Smooth muscle cell (in vitro differentiated cells): Measurements from ENCODE around the gene MUC5AC. TPM values are rescaled to one million over a fixed set of nuclear protein-coding genes. Genes with fewer than 3 reads are reported as not detected.
"Not testable (repeated sequence)": the region's sequence is repeated elsewhere in the genome, so short reads cannot be mapped to it uniquely, and the experiment has no call there.

Source experiments
- DNase-seq: peaks from one replicate; lab custom pipeline; 2025; ENCODE audit not compliant: unreplicated experiment; lab: John Stamatoyannopoulos, UW
- H2AFZ ChIP-seq: fragments of 200-600 bp; sonication (generic); 2 replicates; pipeline ENCODE4 v1.6.0; 2016; ENCODE audit warnings: antibody characterized with exemption, low read depth, mild to moderate bottlenecking
- H3F3A ChIP-seq: fragments of 200-600 bp; sonication (generic); 2 replicates; pipeline ENCODE4 v1.6.0; 2017; ENCODE audit warnings: antibody characterized with exemption, low read depth
- H3K27ac ChIP-seq: fragments of 200-600 bp; sonication (generic); 2 replicates; pipeline ENCODE4 v1.5.1; 2016; ENCODE audit warnings: low read depth, mild to moderate bottlenecking
- H3K27me3 ChIP-seq: fragments of 200-600 bp; sonication (generic); 2 replicates; pipeline ENCODE4 v1.6.1; 2016; ENCODE audit warnings: low read depth, mild to moderate bottlenecking
- H3K36me3 ChIP-seq: fragments of 200-600 bp; sonication (generic); 2 replicates; pipeline ENCODE4 v1.5.1; 2016; ENCODE audit warnings: low read depth
- H3K4me1 ChIP-seq: fragments of 200-600 bp; sonication (generic); 2 replicates; pipeline ENCODE4 v1.5.1; 2016; ENCODE audit warnings: low read depth
- H3K4me2 ChIP-seq: fragments of 200-600 bp; sonication (generic); 2 replicates; pipeline ENCODE4 v1.6.0; 2016; ENCODE audit warnings: mild to moderate bottlenecking
- H3K4me3 ChIP-seq: fragments of 200-600 bp; sonication (generic); 2 replicates; pipeline ENCODE4 v1.5.1; 2016; ENCODE audit warnings: mild to moderate bottlenecking
- H3K79me2 ChIP-seq: fragments of 200-600 bp; sonication (generic); 2 replicates; pipeline ENCODE4 v1.6.0; 2016; ENCODE audit warnings: low read depth, mild to moderate bottlenecking
- H3K9ac ChIP-seq: fragments of 200-600 bp; sonication (generic); 2 replicates; pipeline ENCODE4 v1.6.0; 2016; ENCODE audit warnings: low read depth
- H3K9me3 ChIP-seq: fragments of 200-600 bp; sonication (generic); replicated peaks from 2 replicates; pipeline ENCODE4 v1.5.1; 2016; ENCODE audit warnings: low read depth
- H4K20me1 ChIP-seq: fragments of 200-600 bp; sonication (generic); 2 replicates; pipeline ENCODE4 v1.6.0; 2016; ENCODE audit warnings: low read depth
- CTCF ChIP-seq: fragments of 200-600 bp; sonication (generic); IDR thresholded peaks from 2 replicates; pipeline ENCODE4 v1.5.1; 2017; ENCODE audit warnings: borderline replicate concordance, mild to moderate bottlenecking, antibody characterized with exemption; ENCODE audit not compliant: insufficient read depth, poor library complexity, severe bottlenecking
- WGBS: methylation state at CpG from one replicate; pipeline ENCODE4 v1.1.7; 2016; ENCODE audit warnings: low lambda C conversion rate; 5-methylcytosine and 5-hydroxymethylcytosine counted together
- polyA plus RNA-seq: library from polyadenylated mRNA; unstranded; fragments of >200 nt; fragmentation: Nextera tagmentation; extraction: Ambion mirVana; gene quantifications from 2 replicates; pipeline ENCODE4 v1.2.1, GENCODE V29; 2016
- total RNA-seq: library from RNA; depleted of rRNA; stranded (reverse); fragments of >200 nt; gene quantifications from 2 replicates; pipeline ENCODE4 v1.2.3, GENCODE V29; 2014

Gene MUC5AC
- total and polyA plus RNA-seq, 2 experiments from 2014 or later = not detected

- Histone ChIP-seq H2AFZ (no peak overlapping the region), H3K4me1 (no peaks in the 10 kb centered on the region), H3K9me3 (no peaks in the 10 kb centered on the region), H3K79me2 (no peaks in the 10 kb centered on the region), H3K4me3 (no peak overlapping the region), H4K20me1 (no peaks in the 10 kb centered on the region), H3K36me3 (no peaks in the 10 kb centered on the region), H3K4me2 (no peak overlapping the region), H3K27ac (no peak overlapping the region), H3F3A (no peaks in the 10 kb centered on the region), H3K9ac (no peak overlapping the region), H3K27me3 (no peaks in the 10 kb centered on the region)
- TF ChIP-seq CTCF = no peak
- DNase-seq = no peak
- 96% methylated on average over 39 of the region's 39 CpGs for WGBS
Observed at GRCh38 chr11:1208394-1209261, 50.9 kb downstream of the MUC5AC start.

- no peak overlapping the region for H2AFZ ChIP-seq
- H3K4me3 ChIP-seq = no peak overlapping the region
- no peaks in the 10 kb centered on the region for H3K9me3 ChIP-seq
- H3K4me2 ChIP-seq = no peak overlapping the region
- H4K20me1 ChIP-seq = no peaks in the 10 kb centered on the region
- H3K9ac ChIP-seq = no peak overlapping the region
- no peaks in the 10 kb centered on the region for H3K27me3 ChIP-seq
- H3F3A ChIP-seq = no peaks in the 10 kb centered on the region
- no peaks in the 10 kb centered on the region for H3K4me1 ChIP-seq
- no peak for DNase-seq
- no peaks in the 10 kb centered on the region for H3K36me3 ChIP-seq
- H3K27ac ChIP-seq = no peak overlapping the region
- 92% methylated on average over 17 of the region's 17 CpGs for WGBS
- H3K79me2 ChIP-seq = no peaks in the 10 kb centered on the region
- TF ChIP-seq CTCF = no peak
Observed at GRCh38 chr11:1209371-1210057, 51.8 kb downstream of the MUC5AC start.

GRCh38 chr11:1211838-1212237 lies 54.1 kb downstream of the MUC5AC start:
- no peaks in the 10 kb centered on the region for H3F3A ChIP-seq
- H3K79me2 ChIP-seq = no peaks in the 10 kb centered on the region
- H3K4me1 ChIP-seq = no peaks in the 10 kb centered on the region
- no peaks in the 10 kb centered on the region for H4K20me1 ChIP-seq
- TF ChIP-seq CTCF = no peak
- no peak overlapping the region for H3K4me2 ChIP-seq
- H3K9me3 ChIP-seq = no peaks in the 10 kb centered on the region
- 82% methylated on average over 2 of the region's 2 CpGs for WGBS
- no peaks in the 10 kb centered on the region for H3K27me3 ChIP-seq
- no peak for DNase-seq
- no peak overlapping the region for H3K27ac ChIP-seq
- no peaks in the 10 kb centered on the region for H3K36me3 ChIP-seq
- H3K9ac ChIP-seq = no peak overlapping the region
- no peak overlapping the region for H3K4me3 ChIP-seq
- H2AFZ ChIP-seq = no peak overlapping the region

- 76% methylated on average over 8 of the region's 8 CpGs for WGBS
- not testable (repeated sequence) for H3K4me2 ChIP-seq, H3K9ac ChIP-seq
Observed at GRCh38 chr11:1215826-1216225, 58.1 kb downstream of the MUC5AC start.

More at GRCh38 chr11:1215826-1216225, 58.1 kb downstream of the MUC5AC start:
- not testable (repeated sequence) for H3K27me3 ChIP-seq, H3K79me2 ChIP-seq, H3K27ac ChIP-seq, H3K4me3 ChIP-seq, H3F3A ChIP-seq, H3K4me1 ChIP-seq, H4K20me1 ChIP-seq, DNase-seq, H3K9me3 ChIP-seq, H2AFZ ChIP-seq, H3K36me3 ChIP-seq
